OCI-LY7 (cell line): ENCODE results near the gene FCGBP.

Experiments used
- EZH2phosphoT487 ChIP-seq: fragments of 200-600 bp; sonication (generic); IDR thresholded peaks from 2 replicates; pipeline ENCODE4 v1.6.1; 2018; ENCODE audit warnings: low read depth, borderline replicate concordance, mild to moderate bottlenecking, mixed run types, antibody characterized with exemption, low read length, moderate library complexity, mixed read lengths
- TF ChIP-seq, protein P1 (sequence below): fragments of 200-600 bp; sonication (generic); conservative IDR thresholded peaks from 2 replicates; pipeline ENCODE4 v1.5.1; 2014; ENCODE audit warnings: mild to moderate bottlenecking, antibody characterized with exemption, low read length, moderate library complexity, mixed read lengths

DNA sequence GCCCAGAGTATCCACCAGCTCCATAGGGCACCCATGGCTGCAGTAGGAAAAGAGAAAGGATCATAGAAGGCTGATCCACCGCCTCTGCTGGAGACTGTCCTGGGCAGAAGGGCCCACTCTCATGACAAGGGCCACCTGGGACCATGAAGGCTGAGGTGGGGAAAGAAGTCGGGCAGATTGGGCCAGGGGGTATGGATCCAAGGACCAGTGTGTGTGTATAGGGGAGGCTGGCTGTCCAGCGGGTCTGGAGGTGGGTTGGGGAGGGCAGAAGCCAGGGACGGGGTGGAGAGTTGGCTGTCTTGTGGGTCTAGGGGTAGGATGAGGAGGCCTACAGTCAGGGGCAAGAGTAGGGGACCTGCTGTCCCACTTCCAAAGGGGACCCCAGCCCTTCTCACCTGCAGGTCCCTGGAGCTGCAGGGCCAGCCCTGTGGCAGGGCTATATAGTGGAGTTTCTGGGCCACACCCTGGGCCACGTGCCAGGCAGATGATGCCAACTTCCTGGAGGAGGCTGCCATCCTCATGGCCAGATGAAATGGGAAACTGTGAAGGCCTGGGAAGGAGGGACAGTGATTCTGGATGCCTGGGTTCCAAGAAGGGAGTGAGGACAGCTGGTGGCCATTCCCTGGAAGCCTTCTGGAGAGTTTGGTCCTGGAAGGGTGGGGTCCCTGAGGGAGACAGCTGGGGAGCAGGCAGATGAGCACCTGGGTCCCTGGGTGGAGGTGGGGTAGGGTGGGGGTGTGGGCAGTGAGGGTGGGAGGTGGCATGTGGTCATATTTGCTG, at the start of gene FCGBP:
- TF ChIP-seq, protein P1, sequence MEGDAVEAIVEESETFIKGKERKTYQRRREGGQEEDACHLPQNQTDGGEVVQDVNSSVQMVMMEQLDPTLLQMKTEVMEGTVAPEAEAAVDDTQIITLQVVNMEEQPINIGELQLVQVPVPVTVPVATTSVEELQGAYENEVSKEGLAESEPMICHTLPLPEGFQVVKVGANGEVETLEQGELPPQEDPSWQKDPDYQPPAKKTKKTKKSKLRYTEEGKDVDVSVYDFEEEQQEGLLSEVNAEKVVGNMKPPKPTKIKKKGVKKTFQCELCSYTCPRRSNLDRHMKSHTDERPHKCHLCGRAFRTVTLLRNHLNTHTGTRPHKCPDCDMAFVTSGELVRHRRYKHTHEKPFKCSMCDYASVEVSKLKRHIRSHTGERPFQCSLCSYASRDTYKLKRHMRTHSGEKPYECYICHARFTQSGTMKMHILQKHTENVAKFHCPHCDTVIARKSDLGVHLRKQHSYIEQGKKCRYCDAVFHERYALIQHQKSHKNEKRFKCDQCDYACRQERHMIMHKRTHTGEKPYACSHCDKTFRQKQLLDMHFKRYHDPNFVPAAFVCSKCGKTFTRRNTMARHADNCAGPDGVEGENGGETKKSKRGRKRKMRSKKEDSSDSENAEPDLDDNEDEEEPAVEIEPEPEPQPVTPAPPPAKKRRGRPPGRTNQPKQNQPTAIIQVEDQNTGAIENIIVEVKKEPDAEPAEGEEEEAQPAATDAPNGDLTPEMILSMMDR: no peak
- no peak for TF ChIP-seq EZH2phosphoT487
